Measurements from ENCODE around the gene KRTAP10-11. TPM values are rescaled to one million over a fixed set of nuclear protein-coding genes. Genes with fewer than 3 reads are reported as not detected.
"Not testable (repeated sequence)": the region's sequence is repeated elsewhere in the genome, so short reads cannot be mapped to it uniquely, and the experiment has no call there.

Gene KRTAP10-11
- total and polyA plus RNA-seq, 8 donors, result not detected

GRCh38 chr21:44637018-44637850, 9.0 kb upstream of the KRTAP10-11 start, which contains the start of gene KRTAP10-10:
KRTAP10-10 (plus strand) TSS chr21:44637356; CDS start chr21:44637418, 62 bp downstream.
- H3K4me1 ChIP-seq, result no peaks in the 10 kb centered on the region
- TF ChIP-seq CTCF (IDR thresholded peaks at IDR 0.05), result no peak
- H3K4me3 ChIP-seq, result no peak within 1 kb of the TSS
- intact Hi-C loops (cut with DNase I), result no loop called here
- peak in 1 of 4 donors; percentile 63 for DNase-seq
- peaks cover 0 to 28% of the 10 kb centered on the region in 2 donors for H3K27me3 ChIP-seq
- H3K27ac ChIP-seq, result no peak within 1 kb of the TSS
- no peak for ATAC-seq
- peaks cover 0 to 15% of the 10 kb centered on the region in 2 donors for H3K9me3 ChIP-seq
- no peaks in the 10 kb centered on the region for H3K36me3 ChIP-seq

- H3K36me3 ChIP-seq; H3K27ac ChIP-seq; H3K9me3 ChIP-seq; H3K4me1 ChIP-seq; ATAC-seq; intact Hi-C loops (cut with DNase I); H3K4me3 ChIP-seq: not testable (repeated sequence)
- peaks cover 0 to 28% of the 10 kb centered on the region in 2 donors for H3K27me3 ChIP-seq
- DNase-seq, result peak in 1 of 4 donors; percentile 53
Measured at GRCh38 chr21:44637851-44638348, 8.3 kb upstream of the KRTAP10-11 start.

GRCh38 chr21:44638506-44639330, 7.5 kb upstream of the KRTAP10-11 start:
- H3K4me3 ChIP-seq; H3K4me1 ChIP-seq; H3K27ac ChIP-seq; H3K9me3 ChIP-seq; ATAC-seq; intact Hi-C loops (cut with DNase I); DNase-seq; H3K36me3 ChIP-seq: not testable (repeated sequence)
- peaks cover 0 to 28% of the 10 kb centered on the region in 2 donors for H3K27me3 ChIP-seq

GRCh38 chr21:44639331-44639655, 6.9 kb upstream of the KRTAP10-11 start:
- H3K4me1 ChIP-seq, result no peaks in the 10 kb centered on the region
- H3K27me3 ChIP-seq, result peaks cover 0 to 28% of the 10 kb centered on the region in 2 donors
- intact Hi-C loops (cut with DNase I), result no loop called here
- H3K27ac ChIP-seq, result no peak overlapping the region
- peaks cover 0 to 13% of the 10 kb centered on the region in 2 donors for H3K9me3 ChIP-seq
- no peak overlapping the region for H3K4me3 ChIP-seq
- DNase-seq (no peak), ATAC-seq (no peak)
- no peak for TF ChIP-seq CTCF (IDR thresholded peaks at IDR 0.05)
- H3K36me3 ChIP-seq, result no peaks in the 10 kb centered on the region

GRCh38 chr21:44640761-44641160, 5.5 kb upstream of the KRTAP10-11 start:
- Histone ChIP-seq H3K4me1 (no peaks in the 10 kb centered on the region), H3K27ac (no peak overlapping the region), H3K27me3 (peaks cover 0 to 24% of the 10 kb centered on the region in 2 donors), H3K36me3 (no peaks in the 10 kb centered on the region), H3K9me3 (peaks cover 0 to 23% of the 10 kb centered on the region in 2 donors), H3K4me3 (no peak overlapping the region)
- no peak for ATAC-seq
- intact Hi-C loops (cut with DNase I), result no loop called here
- DNase-seq, result no peak
- TF ChIP-seq CTCF (IDR thresholded peaks at IDR 0.05), result no peak
